Adrenal gland (tissue), 12 donors: ENCODE results near the gene DOK3. TPM values are rescaled to one million over a fixed set of nuclear protein-coding genes. Genes with fewer than 3 reads are reported as not detected.
A peak's percentile ranks its signal among the peaks of the same experiment; 100 is the strongest.

Experiments
- DNase-seq, 7 donors: peaks; one replicate each; pipeline ENCODE4 v3.0.0-alpha.2; 2019 to 2020
- H3K27ac ChIP-seq, 5 donors: fragments of 200-600 bp; sonication (generic) in 4 of 5; 1 replicate in 3 of 5; 2 replicates in 2 of 5; pipeline versions ENCODE4 v1.5.1 to v1.8.0; 2016 to 2020; ENCODE audit warnings: mild to moderate bottlenecking in 1 of 5
- H3K27me3 ChIP-seq: fragments of 200-600 bp; 2 replicates; pipeline ENCODE4 v1.8.0; 2021
- H3K36me3 ChIP-seq, 2 donors: fragments of 200-600 bp; replicated peaks in 1 of 2; 1 replicate in 1 of 2; 2 replicates in 1 of 2; pipeline versions ENCODE4 v1.5.1 to v1.8.0; 2018 to 2022
- H3K4me1 ChIP-seq, 2 donors: fragments of 200-600 bp; replicated peaks in 1 of 2; 1 replicate in 1 of 2; 2 replicates in 1 of 2; pipeline versions ENCODE4 v1.5.1 to v1.8.0; 2018 to 2021
- H3K4me3 ChIP-seq, 4 donors: fragments of 200-600 bp; sonication (generic) in 3 of 4; one replicate each; pipeline ENCODE4 v1.5.1; 2016 to 2018
- H3K9me3 ChIP-seq, 3 donors: fragments of 200-600 bp; sonication (generic) in 1 of 3; replicated peaks in 1 of 3; 1 replicate in 2 of 3; 2 replicates in 1 of 3; pipeline versions ENCODE4 v1.5.1 to v1.8.0; 2016 to 2021
- POLR2A ChIP-seq, 2 donors: fragments of 450-650 bp; IDR thresholded peaks; one replicate each; pipeline ENCODE4 v1.6.1; 2017; ENCODE audit warnings: antibody characterized with exemption in 2 of 2, mild to moderate bottlenecking in 2 of 2, moderate library complexity in 1 of 2
- WGBS, 4 donors: extraction: QIAGEN DNeasy Blood & Tissue Kit in 2 of 4; methylation state at CpG; one replicate each; pipeline versions ENCODE4 v1.1.5 to v1.1.7; 2013 to 2017; 5-methylcytosine and 5-hydroxymethylcytosine counted together
- intact Hi-C, 2 donors: fragments of 100-400 bp; cut with DNase I; formaldehyde crosslinking; loops; one replicate each; pipeline versions ENCODE4 v1.14.1 to v1.15.0; 2022 to 2023
- polyA plus RNA-seq, 3 donors: library from polyadenylated mRNA; stranded (reverse); fragments of 200-250 nt in 2 of 3; fragments of 350-450 nt in 1 of 3; fragmentation: Illumina TruSeq in 1 of 3; extraction: RNeasy Lipid Tissue Mini Kit (QIAGEN cat#74804) in 1 of 3; gene quantifications; one replicate each; pipeline ENCODE4 v1.2.3, GENCODE V29; 2013 to 2014
- total RNA-seq, 9 donors: library from RNA; depleted of rRNA in 4 of 9; stranded (reverse); fragments of >200 nt in 4 of 9; fragments of 120-200 nt in 1 of 9; fragmentation: NEBNext Ultra II Directional in 1 of 9; extraction: Animal tissue kit (Norgen Biotek cat#: 25700) in 1 of 9; gene quantifications; one replicate each; pipeline versions ENCODE4 v1.1.0 to v1.2.4, GENCODE V29; 2013 to 2023
- TF ChIP-seq, protein P1 (sequence below), 6 experiments: fragments of 450-650 bp in 4 of 6; fragments of 200-600 bp in 2 of 6; sonication (generic) in 1 of 6; IDR thresholded peaks; 1 replicate in 5 of 6; 2 replicates in 1 of 6; pipeline versions ENCODE4 v1.5.1 to v1.8.0; 2016 to 2021; ENCODE audit warnings: antibody characterized with exemption in 6 of 6, mild to moderate bottlenecking in 2 of 6, moderate library complexity in 1 of 6
- donor health status: healthy with polysubstance abuse.
- donor health status: Bipolar disorder and iron deficiency.
- donor health status: DM: yes; HTN: yes; CAD: no.
- donor health status: DM: no; HTN: no; CAD: no.
- donor health status: DM: no; HTN: no; CAD: no.
- donor health status: DM: yes; HTN: yes; CAD: no.

The DOK3 gene
- total and polyA plus RNA-seq, 12 donors: 1.5 to 49.1 (median 11.3) TPM

DNA sequence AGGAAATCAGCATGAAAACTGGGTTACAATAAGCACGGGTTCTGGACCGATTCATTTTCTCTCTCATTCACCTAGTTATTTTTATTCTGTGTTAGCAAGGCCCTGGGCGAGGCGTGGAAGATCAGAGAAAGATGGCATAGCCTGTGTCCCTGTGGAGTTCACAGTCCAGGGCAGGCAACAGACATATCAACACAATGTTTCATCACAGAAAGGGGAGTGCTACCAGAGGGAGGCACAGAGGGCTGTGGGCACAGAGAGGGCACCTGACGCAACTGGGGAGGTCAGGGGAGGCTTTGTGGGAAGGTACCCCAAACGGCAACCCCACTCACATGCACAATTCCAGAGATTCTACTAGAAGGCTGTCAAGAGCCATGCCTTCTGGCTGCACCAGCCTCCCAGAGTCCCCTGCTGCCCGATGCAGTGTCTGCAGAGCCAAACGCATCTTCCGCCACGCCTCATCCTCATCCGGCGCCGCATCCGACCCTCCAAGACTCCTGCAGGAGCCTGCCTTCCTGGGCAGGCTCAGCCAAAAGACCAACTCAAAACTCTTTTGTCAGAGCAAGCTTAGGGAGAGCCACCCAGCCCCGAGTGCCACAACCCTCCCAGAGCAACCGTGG is 43.3 kb upstream of the DOK3 start:
- peak overlapping the region in 4 of 5 donors; percentile 28 to 92 (median 75) for H3K27ac ChIP-seq
- peaks cover 0 to 3% of the 10 kb centered on the region in 2 donors for H3K36me3 ChIP-seq
- WGBS, 4 donors: 25 to 57% (median 45%) methylated on average over 5 to 16 of the region's 16 CpGs
- peaks cover 19 to 28% of the 10 kb centered on the region in 2 donors for H3K4me1 ChIP-seq
- TF ChIP-seq, protein P1, sequence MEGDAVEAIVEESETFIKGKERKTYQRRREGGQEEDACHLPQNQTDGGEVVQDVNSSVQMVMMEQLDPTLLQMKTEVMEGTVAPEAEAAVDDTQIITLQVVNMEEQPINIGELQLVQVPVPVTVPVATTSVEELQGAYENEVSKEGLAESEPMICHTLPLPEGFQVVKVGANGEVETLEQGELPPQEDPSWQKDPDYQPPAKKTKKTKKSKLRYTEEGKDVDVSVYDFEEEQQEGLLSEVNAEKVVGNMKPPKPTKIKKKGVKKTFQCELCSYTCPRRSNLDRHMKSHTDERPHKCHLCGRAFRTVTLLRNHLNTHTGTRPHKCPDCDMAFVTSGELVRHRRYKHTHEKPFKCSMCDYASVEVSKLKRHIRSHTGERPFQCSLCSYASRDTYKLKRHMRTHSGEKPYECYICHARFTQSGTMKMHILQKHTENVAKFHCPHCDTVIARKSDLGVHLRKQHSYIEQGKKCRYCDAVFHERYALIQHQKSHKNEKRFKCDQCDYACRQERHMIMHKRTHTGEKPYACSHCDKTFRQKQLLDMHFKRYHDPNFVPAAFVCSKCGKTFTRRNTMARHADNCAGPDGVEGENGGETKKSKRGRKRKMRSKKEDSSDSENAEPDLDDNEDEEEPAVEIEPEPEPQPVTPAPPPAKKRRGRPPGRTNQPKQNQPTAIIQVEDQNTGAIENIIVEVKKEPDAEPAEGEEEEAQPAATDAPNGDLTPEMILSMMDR (IDR thresholded peaks at IDR 0.05): no peak
- peak in 1 of 2 donors; percentile 1 for TF ChIP-seq POLR2A (IDR thresholded peaks at IDR 0.05)
- no peaks in the 10 kb centered on the region for H3K9me3 ChIP-seq
- H3K27me3 ChIP-seq: no peaks in the 10 kb centered on the region
- H3K4me3 ChIP-seq: peak overlapping the region in 2 of 4 donors; percentile 91 to 98
- intact Hi-C loops: no loop called here
- peak in 4 of 7 donors; percentile 27 to 69 (median 44) for DNase-seq

DNA sequence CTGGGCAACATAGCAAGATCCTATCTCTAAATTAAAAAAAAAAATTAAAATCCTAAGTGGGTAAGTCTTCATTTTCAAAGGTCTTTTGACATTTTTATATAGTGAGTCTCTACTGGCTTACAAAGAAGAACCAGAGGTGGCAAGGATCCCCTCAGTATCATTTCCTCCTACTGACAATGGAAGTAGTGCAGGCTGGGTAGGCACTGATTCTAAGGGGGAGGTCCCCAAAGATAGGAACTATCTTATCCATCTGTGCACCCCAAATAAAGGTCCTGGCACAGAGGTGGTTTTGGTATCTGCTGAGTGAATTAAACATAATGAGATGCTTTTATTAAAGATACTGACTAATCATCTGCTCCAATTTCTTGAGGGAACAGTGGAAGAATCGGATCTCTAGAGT is 40.5 kb upstream of the DOK3 start:
- 72 to 94% (median 83%) methylated on average over 1 of the region's 1 CpG for WGBS, 4 donors
- no peak for DNase-seq
- Histone ChIP-seq H3K36me3 (peaks cover 0 to 3% of the 10 kb centered on the region in 2 donors), H3K9me3 (no peaks in the 10 kb centered on the region), H3K27ac (no peak overlapping the region), H3K4me3 (no peak overlapping the region), H3K4me1 (peaks cover 41 to 53% of the 10 kb centered on the region in 2 donors), H3K27me3 (no peaks in the 10 kb centered on the region)
- intact Hi-C loops: no loop called here
- TF ChIP-seq, protein P1 (IDR thresholded peaks at IDR 0.05): no peak
- TF ChIP-seq POLR2A (IDR thresholded peaks at IDR 0.05): no peak

DNA sequence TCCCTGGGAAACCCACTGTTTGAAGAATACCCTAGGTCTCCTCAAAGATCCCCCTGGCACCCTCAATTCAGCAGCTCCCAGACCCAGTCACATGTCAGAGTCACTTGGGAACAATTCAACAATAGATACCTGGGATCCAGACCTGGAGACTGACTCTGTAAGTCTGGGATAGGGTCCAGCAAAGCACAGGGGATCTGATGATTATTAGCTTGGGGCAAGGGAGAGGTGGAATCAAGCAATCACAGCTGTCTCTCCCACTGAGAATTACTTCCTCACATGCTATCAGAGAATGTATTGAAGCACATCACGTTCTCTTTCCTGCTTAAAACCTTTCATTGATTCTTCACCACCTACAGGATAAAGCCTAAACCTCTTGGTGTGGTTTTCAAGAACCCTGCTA is 38.9 kb upstream of the DOK3 start:
- intact Hi-C loops: no loop called here
- Histone ChIP-seq H3K27ac (peak overlapping the region in 2 of 5 donors; percentile 1), H3K36me3 (peaks cover 0 to 3% of the 10 kb centered on the region in 2 donors), H3K9me3 (no peaks in the 10 kb centered on the region), H3K27me3 (no peaks in the 10 kb centered on the region), H3K4me3 (no peak overlapping the region), H3K4me1 (peaks cover 40 to 60% of the 10 kb centered on the region in 2 donors)
- no peak for TF ChIP-seq POLR2A (IDR thresholded peaks at IDR 0.05)
- TF ChIP-seq, protein P1 (IDR thresholded peaks at IDR 0.05): no peak
- DNase-seq: no peak
- 75 to 82% (median 77%) methylated on average over 1 of the region's 1 CpG for WGBS, 4 donors

DNA sequence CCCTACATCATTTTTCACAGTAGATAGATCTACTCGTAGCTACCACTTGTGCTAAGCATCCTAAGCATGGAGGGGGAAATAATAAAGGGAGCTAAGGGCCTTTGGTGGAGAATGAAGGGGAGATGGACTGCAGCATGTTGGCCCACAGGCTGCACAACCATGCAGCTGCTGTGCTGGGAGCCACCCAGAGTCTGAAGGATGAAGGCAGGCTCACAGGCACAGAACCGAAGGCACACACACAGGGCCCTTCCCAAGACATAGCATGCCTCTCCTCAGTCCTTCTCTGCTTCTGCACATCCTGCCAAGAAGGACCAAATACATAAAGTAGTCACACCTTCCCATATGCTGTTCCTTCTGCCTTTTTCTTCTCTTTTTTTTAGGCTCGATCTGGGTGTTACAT is 38.1 kb upstream of the DOK3 start:
- no peak for TF ChIP-seq POLR2A (IDR thresholded peaks at IDR 0.05)
- TF ChIP-seq, protein P1 (IDR thresholded peaks at IDR 0.05): no peak
- H3K27me3 ChIP-seq: no peaks in the 10 kb centered on the region
- peak overlapping the region in 2 of 5 donors; percentile 1 to 57 for H3K27ac ChIP-seq
- H3K9me3 ChIP-seq: no peaks in the 10 kb centered on the region
- 65 to 77% (median 75%) methylated on average over 3 of the region's 3 CpGs for WGBS, 4 donors
- peaks cover 0 to 3% of the 10 kb centered on the region in 2 donors for H3K36me3 ChIP-seq
- intact Hi-C loops: no loop called here
- DNase-seq: no peak
- no peak overlapping the region for H3K4me3 ChIP-seq
- peaks cover 32 to 52% of the 10 kb centered on the region in 2 donors for H3K4me1 ChIP-seq
